HG02610 (cell line): ENCODE data around the gene SERTAD3.
"Not testable (repeated sequence)": the region's sequence is repeated elsewhere in the genome, so short reads cannot be mapped to it uniquely, and the experiment has no call there.

Experiments
- ATAC-seq: cut with Tn5 transposase; IDR thresholded peaks from one replicate; pipeline ENCODE4 v1.9.1; 2021; ENCODE audit warnings: mild to moderate bottlenecking, moderate library complexity; ENCODE audit not compliant: unreplicated experiment

Gene SERTAD3

GRCh38 chr19:40458597-40458974, 14.5 kb upstream of the SERTAD3 start:
- no peak for ATAC-seq

DNA sequence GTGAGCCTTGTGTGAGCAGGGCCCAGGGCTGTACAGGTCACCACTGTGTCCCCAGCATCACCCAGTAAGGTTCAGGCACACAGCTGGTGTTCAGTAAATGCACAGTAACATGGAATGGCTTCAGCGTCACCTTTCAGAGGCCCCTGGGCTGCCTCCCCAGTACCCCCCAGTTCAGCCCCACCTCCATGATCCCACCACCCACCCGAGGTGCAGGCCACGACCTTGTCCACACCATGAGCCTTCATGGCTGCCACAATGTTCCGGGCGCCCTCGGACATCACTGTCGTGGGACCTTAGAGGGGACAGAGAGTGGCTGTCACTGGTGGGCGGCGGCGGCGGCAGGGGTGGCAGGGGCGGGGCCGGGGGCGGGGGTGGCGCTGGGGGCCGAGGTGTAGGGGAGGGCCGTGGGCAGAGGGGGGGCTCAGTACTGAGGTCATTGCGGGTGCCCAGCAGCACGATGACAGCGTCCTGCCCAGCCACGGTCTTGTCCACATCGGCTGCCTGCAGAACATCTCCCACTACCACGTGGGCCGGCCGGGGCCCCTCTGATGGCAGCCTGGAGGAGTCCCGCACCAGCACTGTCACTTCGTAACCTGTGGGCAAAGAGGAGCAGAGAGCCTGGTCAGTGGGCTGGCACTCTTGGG, 13.9 kb upstream of the SERTAD3 start:
- ATAC-seq, result no peak

GRCh38 chr19:40457048-40457447, 12.9 kb upstream of the SERTAD3 start:
- no peak for ATAC-seq

DNA sequence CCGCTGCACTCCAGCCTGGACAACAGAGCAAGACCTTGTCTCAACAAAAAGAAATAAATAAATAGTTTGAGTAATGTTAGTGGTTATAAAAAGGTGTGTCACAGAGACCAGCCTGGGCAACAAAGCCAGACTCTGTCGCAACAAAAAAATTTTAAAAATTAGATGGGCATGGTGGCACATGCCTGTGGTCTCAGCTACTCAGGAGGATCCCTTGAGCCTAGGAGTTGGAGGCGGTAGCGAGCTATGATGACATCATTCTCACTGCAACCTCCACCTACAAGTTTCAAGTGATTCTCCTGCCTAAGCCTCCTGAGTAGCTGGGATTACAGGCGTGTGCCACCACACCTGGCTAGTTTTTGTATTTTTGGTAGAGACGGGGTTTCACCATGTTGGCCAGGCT, 9.8 kb upstream of the SERTAD3 start:
- not testable (repeated sequence) for ATAC-seq

DNA sequence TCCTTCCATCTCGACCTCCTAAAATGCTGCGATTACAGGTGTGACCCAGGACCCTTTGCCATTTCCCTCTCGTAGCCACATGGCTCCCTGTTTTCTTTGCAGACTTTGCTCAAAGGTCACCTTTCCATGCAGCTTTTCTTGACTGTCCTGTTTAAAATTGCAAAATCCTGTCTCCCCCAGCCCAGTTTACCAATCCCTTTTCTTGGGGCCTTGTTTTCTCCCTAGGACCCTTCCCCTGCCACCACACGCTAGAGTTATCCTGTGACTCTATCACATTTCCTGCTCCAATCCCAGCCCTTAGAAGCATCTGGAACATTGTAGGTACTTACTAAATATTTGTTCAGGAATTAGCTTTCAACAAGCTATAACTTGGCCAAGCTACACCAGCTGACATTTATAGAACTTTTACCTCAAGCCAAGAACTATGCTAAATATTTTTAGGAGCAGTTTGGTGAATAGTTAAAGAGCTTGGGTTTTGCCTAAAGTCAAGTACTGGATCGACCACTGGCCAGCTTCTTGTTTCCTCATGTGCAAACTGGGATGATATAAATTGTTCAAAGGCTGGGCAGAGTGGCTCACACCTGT, 9.1 kb upstream of the SERTAD3 start:
- no peak for ATAC-seq

DNA sequence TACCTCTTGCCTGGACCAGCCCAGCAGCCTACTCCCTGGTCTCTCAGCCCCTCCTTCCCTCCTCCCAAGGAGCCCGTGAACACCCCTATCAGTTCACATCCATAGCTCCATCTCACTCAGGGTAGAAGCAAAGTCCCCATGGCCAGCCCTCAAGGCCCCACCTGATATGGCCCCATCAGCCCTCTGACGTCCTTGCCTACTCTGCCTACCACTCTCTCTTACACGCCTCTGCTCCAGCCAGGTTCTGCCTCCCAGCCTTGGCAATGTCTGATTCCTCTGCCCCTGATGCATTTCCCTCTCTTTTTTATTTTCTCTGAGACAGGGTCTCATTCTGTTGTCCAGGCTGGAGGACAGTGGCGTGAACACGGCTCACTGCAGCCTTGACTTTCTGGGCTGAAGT, 7.9 kb upstream of the SERTAD3 start:
- ATAC-seq, result no peak

- no peak for ATAC-seq
Observed at GRCh38 chr19:40450664-40451063, 6.5 kb upstream of the SERTAD3 start.

DNA sequence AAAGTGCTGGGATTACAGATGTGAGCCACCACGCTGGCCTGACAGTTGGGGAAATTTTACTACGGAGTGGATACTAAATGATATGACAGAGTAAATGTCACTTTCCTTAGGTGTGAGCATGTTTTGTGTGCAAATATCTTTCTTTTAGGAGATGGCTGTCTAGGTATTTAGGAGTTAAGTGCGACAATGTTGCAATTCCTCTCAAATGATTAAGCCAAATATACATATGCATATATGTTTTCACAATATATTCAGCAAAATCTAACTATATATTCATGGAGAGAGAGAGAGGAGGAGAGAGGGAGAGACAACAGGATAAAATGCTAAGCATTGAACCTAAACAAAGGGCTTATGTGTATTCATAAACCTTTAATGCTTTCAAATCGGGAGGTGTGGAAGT, 5.4 kb upstream of the SERTAD3 start:
- ATAC-seq, result no peak

DNA sequence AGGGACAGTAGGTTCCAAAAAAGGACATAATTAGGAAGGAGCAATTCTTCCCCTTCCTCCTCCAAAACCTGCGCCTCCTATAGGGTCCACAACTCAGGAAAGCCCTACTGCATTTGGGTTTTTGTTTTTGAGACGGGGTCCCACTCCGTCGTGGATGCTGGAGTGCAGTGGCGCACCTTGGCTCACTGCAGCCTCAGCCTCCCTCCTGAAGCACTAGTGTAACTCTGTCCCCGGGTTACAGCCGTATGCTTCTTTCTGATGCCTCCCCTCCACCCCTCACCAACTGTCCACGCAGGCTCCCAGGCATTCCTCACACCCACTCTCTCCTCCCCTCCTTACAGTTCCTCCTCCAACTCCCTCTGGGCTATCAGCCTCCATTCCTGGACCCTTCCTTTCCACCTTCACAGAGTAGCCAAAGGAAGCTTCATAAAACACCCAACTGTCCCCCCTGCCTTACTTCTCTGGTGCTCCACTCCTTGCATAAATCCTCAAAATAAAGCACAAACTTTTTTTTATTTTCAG, 2.2 kb upstream of the SERTAD3 start:
- no peak for ATAC-seq

- ATAC-seq, result no peak
Observed at GRCh38 chr19:40445780-40446262, 1.7 kb upstream of the SERTAD3 start.

DNA sequence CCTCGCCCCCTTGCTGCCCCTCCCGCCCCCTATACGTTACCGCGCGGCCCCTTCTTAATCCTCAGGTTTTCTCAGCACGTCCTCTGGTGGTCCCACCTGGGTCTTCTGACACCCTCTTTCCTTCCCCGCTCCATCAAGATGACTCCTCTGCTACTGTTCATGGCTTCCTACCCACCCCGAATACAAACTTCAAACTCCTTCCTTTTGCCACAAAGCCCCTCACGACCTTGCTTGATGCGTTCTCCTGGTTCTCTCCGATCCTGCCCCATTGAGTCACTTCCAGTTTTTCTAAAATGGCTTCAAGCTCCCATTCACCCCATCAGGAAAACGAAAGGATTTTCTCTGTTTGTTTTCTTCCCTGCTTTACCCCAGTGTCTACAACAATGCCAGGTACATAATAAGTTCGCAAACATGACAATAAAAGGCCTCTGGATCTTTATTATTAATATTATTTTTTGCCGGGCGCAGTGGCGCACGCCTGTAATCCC, 734 bp upstream of the SERTAD3 start:
- ATAC-seq, result no peak

GRCh38 chr19:40443131-40443999, 770 bp downstream of the SERTAD3 start:
- ATAC-seq, result peak; percentile 68

GRCh38 chr19:40442328-40443130, 1.6 kb downstream of the SERTAD3 start:
- ATAC-seq, result no peak

GRCh38 chr19:40441719-40442253, 2.3 kb downstream of the SERTAD3 start:
- no peak for ATAC-seq

DNA sequence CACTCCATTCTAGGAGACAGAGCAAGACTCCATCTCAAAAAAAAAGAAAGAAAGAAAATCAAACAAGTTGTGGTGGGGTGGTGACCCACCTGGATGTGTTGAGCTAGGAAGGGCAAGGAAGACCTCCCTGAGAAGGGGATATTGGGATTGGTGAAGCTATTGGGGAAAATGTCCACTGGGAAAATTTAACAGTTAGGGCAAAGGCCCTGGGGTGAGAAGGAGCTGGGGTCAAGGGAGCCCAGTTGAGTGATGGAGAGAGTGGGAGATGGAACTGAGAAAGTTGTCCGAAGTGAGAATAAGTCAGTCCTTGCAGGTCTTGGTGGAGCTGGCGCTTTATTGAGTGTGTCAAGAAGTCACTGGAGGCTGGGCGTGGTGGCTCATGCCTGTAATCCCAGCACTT, 5.9 kb downstream of the SERTAD3 start:
- no peak for ATAC-seq

DNA sequence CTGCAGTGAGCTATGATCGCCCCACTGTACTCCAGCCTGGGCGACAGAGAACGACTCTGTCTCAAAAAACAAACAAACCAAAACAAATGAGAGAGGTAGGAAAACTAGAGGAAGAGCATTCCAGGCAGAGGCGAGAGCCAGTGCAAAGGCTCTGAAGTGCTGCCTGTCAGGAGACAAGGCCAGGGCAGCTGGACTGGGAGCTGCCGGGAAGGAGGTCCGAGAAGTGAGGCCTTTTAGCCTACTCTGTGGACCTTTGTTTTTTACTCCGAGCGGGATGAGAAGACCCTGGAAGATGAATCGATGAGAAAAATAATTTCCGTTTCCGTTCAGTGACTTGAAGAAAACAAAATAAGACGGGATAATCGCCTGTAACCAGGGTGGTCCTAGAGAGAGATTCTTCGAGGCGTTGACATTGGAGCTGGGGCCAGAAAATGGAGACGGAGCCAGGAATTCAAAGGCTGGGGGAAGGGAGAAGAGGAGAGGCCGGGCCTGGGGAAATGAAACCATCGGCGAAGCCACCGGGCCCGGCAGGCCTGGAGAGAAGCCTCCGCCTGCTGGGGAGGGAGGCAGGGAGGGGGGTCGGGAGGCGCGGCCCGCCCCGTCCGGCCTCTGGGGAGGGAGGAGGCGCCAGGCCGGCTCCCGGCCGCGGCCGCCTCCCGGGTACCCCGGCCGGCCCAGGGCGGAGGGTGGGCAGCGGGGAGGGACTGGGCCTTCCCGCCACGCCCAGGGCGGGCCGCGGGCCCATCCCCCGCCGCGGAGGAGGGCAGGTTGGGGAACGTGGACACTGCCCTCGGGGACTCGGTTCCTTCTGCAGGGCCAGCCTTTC, 10.5 kb downstream of the SERTAD3 start:
- peak; percentile 54 for ATAC-seq

DNA sequence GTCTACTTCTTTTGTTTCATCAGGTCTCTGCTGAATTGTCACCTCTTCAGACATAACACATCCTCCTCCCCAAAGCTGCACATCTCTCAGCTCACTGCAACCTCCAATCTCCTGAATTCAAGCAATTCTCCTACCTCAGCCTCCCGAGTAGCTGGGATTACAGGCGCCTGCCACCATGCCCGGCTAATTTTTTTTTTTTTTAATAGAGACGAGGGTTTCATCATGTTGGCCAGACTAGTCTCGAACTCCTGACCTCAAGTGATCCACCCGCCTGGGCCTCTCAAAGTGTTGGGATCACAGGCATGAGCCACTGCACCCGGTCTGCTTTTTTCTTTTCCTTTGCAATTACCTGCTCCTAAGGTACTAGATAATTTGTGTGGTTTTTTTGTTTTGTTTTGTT, 11.4 kb downstream of the SERTAD3 start:
- not testable (repeated sequence) for ATAC-seq

DNA sequence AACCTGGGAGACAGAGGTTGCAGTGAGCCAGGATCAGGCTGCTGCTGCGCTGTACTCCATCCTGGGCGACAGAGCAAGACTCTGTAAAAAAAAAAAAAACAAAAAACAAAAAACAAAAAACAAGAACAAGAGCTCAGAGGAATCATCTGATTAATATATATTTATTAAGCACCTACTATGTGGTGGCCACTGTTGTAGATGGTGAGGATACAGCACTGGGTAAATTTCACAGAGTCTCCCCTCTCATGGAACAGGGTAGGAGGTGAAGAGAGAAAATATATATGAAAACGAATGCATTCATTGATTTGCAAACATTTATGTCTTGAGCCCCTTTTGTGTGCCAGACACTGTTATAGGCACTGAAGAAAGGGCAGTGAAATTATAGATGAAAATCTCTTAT, 12.4 kb downstream of the SERTAD3 start:
- ATAC-seq, result no peak

DNA sequence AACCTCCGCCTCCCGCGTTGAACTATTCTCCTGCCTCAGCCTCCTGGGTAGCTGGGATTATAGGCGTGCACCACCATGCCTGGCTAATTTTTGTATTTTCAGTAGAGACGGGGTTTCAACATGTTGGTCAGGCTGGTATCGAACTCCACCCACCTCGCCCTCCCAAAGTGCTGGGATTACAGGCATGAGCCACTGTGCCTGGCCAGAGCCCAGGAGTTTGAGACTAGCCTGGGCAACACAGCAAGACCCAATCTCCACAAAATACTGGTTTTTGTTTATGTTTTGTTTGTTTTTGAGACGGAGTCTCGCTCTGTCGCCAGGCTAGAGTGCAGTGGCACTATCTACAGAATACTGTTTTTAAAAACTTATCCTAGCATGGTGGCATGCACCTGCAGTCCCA, 13.9 kb downstream of the SERTAD3 start:
- ATAC-seq, result not testable (repeated sequence)

DNA sequence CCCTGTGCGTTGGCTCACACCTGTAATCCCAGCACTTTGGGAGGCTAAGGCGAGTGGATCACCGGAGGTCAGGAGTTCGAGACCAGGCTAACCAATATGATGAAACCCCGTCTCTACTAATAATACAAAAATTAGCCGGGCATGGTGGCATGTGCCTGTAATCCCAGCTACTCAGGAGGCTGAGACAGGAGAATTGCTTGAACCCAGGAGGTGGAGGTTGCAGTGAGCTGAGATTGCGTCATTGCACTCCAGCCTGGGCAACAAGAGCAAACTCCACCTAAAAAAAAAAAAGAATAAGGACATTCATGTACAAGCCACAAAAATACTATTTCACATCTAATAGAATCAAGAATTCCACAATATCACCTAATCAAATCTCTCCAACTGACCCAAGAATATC, 15.9 kb downstream of the SERTAD3 start:
- not testable (repeated sequence) for ATAC-seq
